Psoas muscle (tissue), 8 donors: ENCODE measurements around the gene PMF1. TPM values are rescaled to one million over a fixed set of nuclear protein-coding genes. Genes with fewer than 3 reads are reported as not detected.

Experiments
- ATAC-seq, 4 donors: fragments of 200-7000 bp; cut with Tn5 transposase; one replicate each; pipeline ENCODE4 v1.9.1; 2020; ENCODE audit warnings: moderate library complexity in 3 of 4, mild to moderate bottlenecking in 2 of 4
- DNase-seq, 2 donors: peaks; one replicate each; pipeline ENCODE4 v3.0.0-alpha.2; 2020
- H3K27ac ChIP-seq: fragments of 200-600 bp; one replicate; pipeline ENCODE4 v1.8.0; 2022
- H3K27me3 ChIP-seq, 3 donors: fragments of 200-600 bp in 1 of 3; one replicate each; pipeline versions ENCODE4 v1.6.1 to v1.8.0; 2013 to 2022; ENCODE audit warnings: low read length in 2 of 3, mild to moderate bottlenecking in 2 of 3, moderate library complexity in 1 of 3; ENCODE audit not compliant: insufficient read depth in 3 of 3
- H3K36me3 ChIP-seq, 2 donors: fragments of 200-600 bp in 1 of 2; one replicate each; pipeline versions ENCODE4 v1.6.1 to v1.8.0; 2013 to 2022; ENCODE audit warnings: low read depth in 1 of 2, mild to moderate bottlenecking in 1 of 2, moderate library complexity in 1 of 2; ENCODE audit not compliant: insufficient read depth in 1 of 2
- H3K4me1 ChIP-seq: fragments of 200-600 bp; one replicate; pipeline ENCODE4 v1.8.0; 2022
- H3K4me3 ChIP-seq: fragments of 200-600 bp; one replicate; pipeline ENCODE4 v1.8.0; 2022; ENCODE audit warnings: mild to moderate bottlenecking
- H3K9me3 ChIP-seq: fragments of 200-600 bp; one replicate; pipeline ENCODE4 v1.8.0; 2022
- WGBS, 3 donors: extraction: QIAGEN DNeasy Blood & Tissue Kit; methylation state at CpG; one replicate each; pipeline versions ENCODE4 v1.1.6 to v1.1.7; 2013; 5-methylcytosine and 5-hydroxymethylcytosine counted together
- intact Hi-C, 2 donors: fragments of 100-400 bp; cut with DNase I; formaldehyde crosslinking; loops; one replicate each; pipeline versions ENCODE4 v1.11.0 to v1.14.2; 2022
- polyA plus RNA-seq, 3 donors: library from polyadenylated mRNA; stranded (reverse); fragments of 200-250 nt; gene quantifications; one replicate each; pipeline ENCODE4 v1.2.3, GENCODE V29; 2013
- total RNA-seq, 4 donors: library from RNA; stranded (reverse); fragmentation: NEBNext Ultra II Directional in 2 of 4; extraction: Animal tissue kit (Norgen Biotek cat#: 25700) in 2 of 4; gene quantifications; one replicate each; pipeline versions ENCODE4 v1.2.1 to v1.2.4, GENCODE V29; 2021 to 2023
- TF ChIP-seq, protein P1 (sequence below): fragments of 200-600 bp; IDR thresholded peaks from one replicate; pipeline ENCODE4 v1.8.0; 2022; ENCODE audit warnings: antibody characterized with exemption
- donor health status: healthy with polysubstance abuse.
- donor health status: DM: no; HTN: no; CAD: no; lungs with moderate emphysema.
- donor health status: Bipolar disorder and iron deficiency.
- donor health status: healthy.
- donor health status: DM: yes; HTN: yes; CAD: no.
- donor health status: DM: no; HTN: no; CAD: no.
- donor health status: DM: no; HTN: no; CAD: no.
- donor health status: DM: yes; HTN: yes; CAD: no.

Gene PMF1
- total and polyA plus RNA-seq, 7 donors = 47.9 to 93.4 (median 72.1) TPM

DNA sequence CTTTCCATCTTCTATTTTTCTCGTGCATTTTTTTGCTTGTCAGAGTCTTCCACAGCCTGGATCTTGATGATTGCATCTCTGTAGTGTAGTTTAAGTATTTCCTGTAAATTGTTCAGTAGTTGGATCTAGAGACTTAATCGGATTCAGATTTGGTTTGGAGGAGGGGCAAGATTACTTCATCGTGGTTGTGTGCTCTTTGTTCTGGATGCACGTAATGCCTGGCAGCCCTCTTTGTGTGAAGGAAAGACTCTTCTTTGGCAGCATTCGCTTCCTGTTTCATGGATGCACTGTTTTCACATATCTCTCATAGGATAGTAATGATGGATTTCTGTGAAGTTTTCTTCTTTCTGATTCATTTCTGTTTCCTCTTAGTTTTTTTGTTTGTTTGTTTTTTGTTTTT, 45.3 kb upstream of the PMF1 start:
- WGBS, 3 donors = 65 to 73% (median 68%) methylated on average over 5 of the region's 5 CpGs
- H3K27me3 ChIP-seq = no peaks in the 10 kb centered on the region
- H3K4me3 ChIP-seq = no peak overlapping the region
- H3K4me1 ChIP-seq = no peaks in the 10 kb centered on the region
- H3K27ac ChIP-seq = no peak overlapping the region
- intact Hi-C loops = no loop called here
- ATAC-seq (no peak), DNase-seq (no peak)
- no peaks in the 10 kb centered on the region for H3K36me3 ChIP-seq
- H3K9me3 ChIP-seq = no peaks in the 10 kb centered on the region
- TF ChIP-seq, protein P1, sequence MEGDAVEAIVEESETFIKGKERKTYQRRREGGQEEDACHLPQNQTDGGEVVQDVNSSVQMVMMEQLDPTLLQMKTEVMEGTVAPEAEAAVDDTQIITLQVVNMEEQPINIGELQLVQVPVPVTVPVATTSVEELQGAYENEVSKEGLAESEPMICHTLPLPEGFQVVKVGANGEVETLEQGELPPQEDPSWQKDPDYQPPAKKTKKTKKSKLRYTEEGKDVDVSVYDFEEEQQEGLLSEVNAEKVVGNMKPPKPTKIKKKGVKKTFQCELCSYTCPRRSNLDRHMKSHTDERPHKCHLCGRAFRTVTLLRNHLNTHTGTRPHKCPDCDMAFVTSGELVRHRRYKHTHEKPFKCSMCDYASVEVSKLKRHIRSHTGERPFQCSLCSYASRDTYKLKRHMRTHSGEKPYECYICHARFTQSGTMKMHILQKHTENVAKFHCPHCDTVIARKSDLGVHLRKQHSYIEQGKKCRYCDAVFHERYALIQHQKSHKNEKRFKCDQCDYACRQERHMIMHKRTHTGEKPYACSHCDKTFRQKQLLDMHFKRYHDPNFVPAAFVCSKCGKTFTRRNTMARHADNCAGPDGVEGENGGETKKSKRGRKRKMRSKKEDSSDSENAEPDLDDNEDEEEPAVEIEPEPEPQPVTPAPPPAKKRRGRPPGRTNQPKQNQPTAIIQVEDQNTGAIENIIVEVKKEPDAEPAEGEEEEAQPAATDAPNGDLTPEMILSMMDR = no peak

GRCh38 chr1:156172696-156173470, 39.9 kb upstream of the PMF1 start:
- 81 to 86% (median 85%) methylated on average over 9 of the region's 9 CpGs for WGBS, 3 donors
- intact Hi-C loops = no loop called here
- Histone ChIP-seq H3K36me3 (peaks cover 0 to 7% of the 10 kb centered on the region in 2 donors), H3K27ac (no peak overlapping the region), H3K27me3 (no peaks in the 10 kb centered on the region), H3K9me3 (no peaks in the 10 kb centered on the region), H3K4me1 (no peaks in the 10 kb centered on the region), H3K4me3 (no peak overlapping the region)
- DNase-seq (no peak), ATAC-seq (no peak)
- TF ChIP-seq, protein P1 = no peak

DNA sequence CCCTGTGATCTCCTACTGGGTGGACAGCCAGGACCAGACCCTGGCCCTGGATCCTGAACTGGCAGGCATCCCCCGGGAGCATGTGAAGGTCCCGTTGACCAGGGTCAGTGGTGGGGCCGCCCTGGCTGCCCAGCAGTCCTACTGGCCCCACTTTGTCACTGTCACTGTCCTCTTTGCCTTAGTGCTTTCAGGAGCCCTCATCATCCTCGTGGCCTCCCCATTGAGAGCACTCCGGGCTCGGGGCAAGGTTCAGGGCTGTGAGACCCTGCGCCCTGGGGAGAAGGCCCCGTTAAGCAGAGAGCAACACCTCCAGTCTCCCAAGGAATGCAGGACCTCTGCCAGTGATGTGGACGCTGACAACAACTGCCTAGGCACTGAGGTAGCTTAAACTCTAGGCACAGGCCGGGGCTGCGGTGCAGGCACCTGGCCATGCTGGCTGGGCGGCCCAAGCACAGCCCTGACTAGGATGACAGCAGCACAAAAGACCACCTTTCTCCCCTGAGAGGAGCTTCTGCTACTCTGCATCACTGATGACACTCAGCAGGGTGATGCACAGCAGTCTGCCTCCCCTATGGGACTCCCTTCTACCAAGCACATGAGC, 36.1 kb upstream of the PMF1 start:
- ATAC-seq = no peak
- TF ChIP-seq, protein P1 = no peak
- no peak overlapping the region for H3K27ac ChIP-seq
- H3K4me3 ChIP-seq = no peak overlapping the region
- peaks cover 0 to 7% of the 10 kb centered on the region in 2 donors for H3K36me3 ChIP-seq
- intact Hi-C loops = no loop called here
- peaks cover 0 to 4% (median 0%) of the 10 kb centered on the region in 3 donors for H3K27me3 ChIP-seq
- no peaks in the 10 kb centered on the region for H3K9me3 ChIP-seq
- 84 to 88% (median 86%) methylated on average over 12 of the region's 12 CpGs for WGBS, 3 donors
- DNase-seq = no peak
- H3K4me1 ChIP-seq = no peaks in the 10 kb centered on the region

DNA sequence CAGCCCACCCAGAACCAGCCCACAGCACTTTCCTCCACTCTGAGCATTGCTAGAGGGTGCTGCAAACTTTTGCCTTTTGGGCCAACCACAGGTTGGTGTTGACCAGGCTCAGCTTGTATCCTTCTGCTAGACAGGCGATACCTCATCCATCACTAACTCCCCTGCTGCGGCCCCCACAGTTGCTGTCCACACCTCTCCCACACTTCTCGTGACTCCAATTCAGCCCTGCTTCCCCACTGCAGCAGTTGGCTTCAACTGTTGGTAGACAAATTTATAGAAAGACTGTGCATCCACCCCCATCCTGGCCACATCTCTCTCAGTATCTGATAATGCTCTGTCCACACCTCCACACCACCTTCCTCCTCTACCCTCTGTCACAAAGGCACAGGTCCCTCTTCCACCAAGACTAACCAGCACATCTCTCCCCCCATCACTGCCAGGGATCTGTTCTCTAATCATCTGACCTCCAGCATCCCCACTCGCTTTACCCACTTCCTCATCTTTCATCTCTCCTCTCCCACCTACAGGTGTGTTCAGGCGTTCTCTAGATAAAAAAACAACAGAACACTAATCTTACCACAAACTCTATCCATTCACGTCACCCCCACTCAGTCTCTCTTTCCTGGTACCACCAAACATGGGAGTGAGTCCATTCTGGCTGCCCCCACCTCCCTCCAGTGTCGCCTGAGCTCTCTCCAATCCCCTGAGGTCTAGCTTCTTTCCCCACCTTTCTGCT, 34.7 kb upstream of the PMF1 start:
- H3K9me3 ChIP-seq = no peaks in the 10 kb centered on the region
- peaks cover 0 to 7% of the 10 kb centered on the region in 2 donors for H3K36me3 ChIP-seq
- peaks cover 0 to 4% (median 0%) of the 10 kb centered on the region in 3 donors for H3K27me3 ChIP-seq
- 83 to 85% (median 84%) methylated on average over 7 of the region's 7 CpGs for WGBS, 3 donors
- ATAC-seq = no peak
- intact Hi-C loops = no loop called here
- no peaks in the 10 kb centered on the region for H3K4me1 ChIP-seq
- H3K27ac ChIP-seq = no peak overlapping the region
- TF ChIP-seq, protein P1 = no peak
- no peak for DNase-seq
- H3K4me3 ChIP-seq = no peak overlapping the region
